Measurements from ENCODE around the gene SEMA5B.

The SEMA5B gene

GRCh38 chr3:123054931-123055330 lies 27.4 kb upstream of the SEMA5B start:
- TF ChIP-seq FOXK2 (IDR thresholded peaks at IDR 0.05), result no peak
- TF ChIP-seq FOXA1 (IDR thresholded peaks at IDR 0.05), result no peak
- no peak for TF ChIP-seq SP1 (IDR thresholded peaks at IDR 0.05)
- TF ChIP-seq ARNT (IDR thresholded peaks at IDR 0.05), result no peak
- no peak for TF ChIP-seq CTBP1 (IDR thresholded peaks at IDR 0.05; ENCODE audit: borderline replicate concordance)
- TF ChIP-seq NFRKB (IDR thresholded peaks at IDR 0.05), result no peak
- no peak for TF ChIP-seq PKNOX1 (IDR thresholded peaks at IDR 0.05)
- TF ChIP-seq LEF1 (IDR thresholded peaks at IDR 0.05; ENCODE audit: borderline replicate concordance), result no peak
- TF ChIP-seq SUZ12 (IDR thresholded peaks at IDR 0.05), result no peak
- TF ChIP-seq TARDBP (IDR thresholded peaks at IDR 0.05), result no peak
- TF ChIP-seq HDGF (IDR thresholded peaks at IDR 0.05; ENCODE audit: borderline replicate concordance), result no peak
- no peak for TF ChIP-seq FOXM1 (IDR thresholded peaks at IDR 0.05; ENCODE audit: borderline replicate concordance)
- no peak for TF ChIP-seq L3MBTL2 (conservative IDR thresholded peaks at IDR 0.05)
- no peak for TF ChIP-seq ZNF384 (IDR thresholded peaks at IDR 0.05)
- CTCF ChIA-PET, result no interaction called here
- no peak for DNase-seq (ENCODE audit: extremely low spot score)
- POLR2A ChIA-PET, result interaction anchor here (1.1 kb wide), 1 partner anchor 12 kb away, joined by 3 read pairs; the partner anchor contains the start of gene PDIA5

- POLR2A ChIA-PET, result no interaction called here
- CTCF ChIA-PET, result no interaction called here
- no peak for TF ChIP-seq NFRKB (IDR thresholded peaks at IDR 0.05)
- no peak for TF ChIP-seq FOXA1 (IDR thresholded peaks at IDR 0.05)
- TF ChIP-seq HDGF (IDR thresholded peaks at IDR 0.05; ENCODE audit: borderline replicate concordance), result no peak
- no peak for TF ChIP-seq SP1 (IDR thresholded peaks at IDR 0.05)
- TF ChIP-seq ZNF384 (IDR thresholded peaks at IDR 0.05), result no peak
- peak; percentile 42; the same call in 1 of the 2 replicates for TF ChIP-seq PKNOX1 (IDR thresholded peaks at IDR 0.05)
- no peak for TF ChIP-seq FOXK2 (IDR thresholded peaks at IDR 0.05)
- no peak for TF ChIP-seq ELF4 (IDR thresholded peaks at IDR 0.05)
- no peak for DNase-seq (ENCODE audit: extremely low spot score)
Observed at GRCh38 chr3:123054109-123054778, 26.7 kb upstream of the SEMA5B start.

- POLR2A ChIA-PET, result no interaction called here
- CTCF ChIA-PET, result no interaction called here
- DNase-seq (ENCODE audit: extremely low spot score), result no peak
- TF ChIP-seq PKNOX1 (IDR thresholded peaks at IDR 0.05), result no peak
- no peak for TF ChIP-seq ZNF384 (IDR thresholded peaks at IDR 0.05)
- no peak for TF ChIP-seq HDGF (IDR thresholded peaks at IDR 0.05; ENCODE audit: borderline replicate concordance)
- TF ChIP-seq L3MBTL2 (conservative IDR thresholded peaks at IDR 0.05), result no peak
- TF ChIP-seq CTBP1 (IDR thresholded peaks at IDR 0.05; ENCODE audit: borderline replicate concordance), result no peak
- TF ChIP-seq SUZ12 (IDR thresholded peaks at IDR 0.05), result no peak
- TF ChIP-seq FOXA1 (IDR thresholded peaks at IDR 0.05), result no peak
- TF ChIP-seq TARDBP (IDR thresholded peaks at IDR 0.05), result no peak
- TF ChIP-seq FOXM1 (IDR thresholded peaks at IDR 0.05; ENCODE audit: borderline replicate concordance), result no peak
- no peak for TF ChIP-seq NFRKB (IDR thresholded peaks at IDR 0.05)
- no peak for TF ChIP-seq FOXK2 (IDR thresholded peaks at IDR 0.05)
- no peak for TF ChIP-seq LEF1 (IDR thresholded peaks at IDR 0.05; ENCODE audit: borderline replicate concordance)
- TF ChIP-seq ARNT (IDR thresholded peaks at IDR 0.05), result no peak
Observed at GRCh38 chr3:123053107-123053506, 25.5 kb upstream of the SEMA5B start.

- CTCF ChIA-PET, result no interaction called here
- POLR2A ChIA-PET, result interaction anchor here (0.8 kb wide), 1 partner anchor 9 kb away, joined by 3 read pairs; no protein-coding TSS in a partner anchor
- no peak for TF ChIP-seq FOXA1 (IDR thresholded peaks at IDR 0.05)
- TF ChIP-seq NFRKB (IDR thresholded peaks at IDR 0.05), result no peak
- TF ChIP-seq HDGF (IDR thresholded peaks at IDR 0.05; ENCODE audit: borderline replicate concordance), result no peak
- TF ChIP-seq LEF1 (IDR thresholded peaks at IDR 0.05; ENCODE audit: borderline replicate concordance), result no peak
- no peak for TF ChIP-seq TARDBP (IDR thresholded peaks at IDR 0.05)
- TF ChIP-seq PKNOX1 (IDR thresholded peaks at IDR 0.05), result no peak
- no peak for TF ChIP-seq ELF4 (IDR thresholded peaks at IDR 0.05)
- no peak for TF ChIP-seq SUZ12 (IDR thresholded peaks at IDR 0.05)
- no peak for TF ChIP-seq FOXM1 (IDR thresholded peaks at IDR 0.05; ENCODE audit: borderline replicate concordance)
- TF ChIP-seq FOXK2 (IDR thresholded peaks at IDR 0.05), result no peak
- no peak for TF ChIP-seq ZNF384 (IDR thresholded peaks at IDR 0.05)
- TF ChIP-seq BHLHE40 (IDR thresholded peaks at IDR 0.05; ENCODE audit: borderline replicate concordance), result no peak
- TF ChIP-seq CTBP1 (IDR thresholded peaks at IDR 0.05; ENCODE audit: borderline replicate concordance), result no peak
- no peak for TF ChIP-seq ARNT (IDR thresholded peaks at IDR 0.05)
- no peak for TF ChIP-seq L3MBTL2 (conservative IDR thresholded peaks at IDR 0.05)
- DNase-seq (ENCODE audit: extremely low spot score), result no peak
Observed at GRCh38 chr3:123050666-123051065, 23.1 kb upstream of the SEMA5B start.

- TF ChIP-seq FOXA1 (IDR thresholded peaks at IDR 0.05) (no peak), FOXM1 (IDR thresholded peaks at IDR 0.05; ENCODE audit: borderline replicate concordance) (no peak), TARDBP (IDR thresholded peaks at IDR 0.05) (no peak), LEF1 (IDR thresholded peaks at IDR 0.05; ENCODE audit: borderline replicate concordance) (no peak), HDGF (IDR thresholded peaks at IDR 0.05; ENCODE audit: borderline replicate concordance) (no peak), NFRKB (IDR thresholded peaks at IDR 0.05) (no peak), BHLHE40 (IDR thresholded peaks at IDR 0.05; ENCODE audit: borderline replicate concordance) (no peak), SP1 (IDR thresholded peaks at IDR 0.05) (no peak), ELF4 (IDR thresholded peaks at IDR 0.05) (no peak), L3MBTL2 (conservative IDR thresholded peaks at IDR 0.05) (no peak), PKNOX1 (IDR thresholded peaks at IDR 0.05) (no peak)
- CTCF ChIA-PET, result no interaction called here
- POLR2A ChIA-PET, result no interaction called here
- DNase-seq (ENCODE audit: extremely low spot score), result no peak
Observed at GRCh38 chr3:123048480-123049237, 21.1 kb upstream of the SEMA5B start.

Measured in HEK293T (cell line).